Measurements from ENCODE around the gene PTPN1. TPM values are rescaled to one million over a fixed set of nuclear protein-coding genes. Genes with fewer than 3 reads are reported as not detected.
A peak's percentile ranks its signal among the peaks of the same experiment; 100 is the strongest.
"Not testable (repeated sequence)": the region's sequence is repeated elsewhere in the genome, so short reads cannot be mapped to it uniquely, and the experiment has no call there.

The PTPN1 gene
- polyA plus RNA-seq (2012; ENCODE audit: insufficient read depth, insufficient read length), result 30.3 TPM

- peak; percentile 98 for DNase-seq (ENCODE audit: low read depth, low spot score)
- peak within 1 kb of the TSS; percentile 93 for H3K4me3 ChIP-seq (ENCODE audit: low read length)
These were observed at the start of gene PTPN1 for GRCh38 chr20:50509923-50510705. TSS of gene PTPN1 (plus strand) at chr20:50510383. CDS start at chr20:50510528, 145 bp downstream.

- DNase-seq (ENCODE audit: low read depth, low spot score), result peak; percentile 52
- H3K4me3 ChIP-seq (ENCODE audit: low read length), result no peak overlapping the region
These were observed 49.4 kb upstream of the PTPN1 start for GRCh38 chr20:50460608-50461267.

- DNase-seq (ENCODE audit: low read depth, low spot score), result no peak
- no peak overlapping the region for H3K4me3 ChIP-seq (ENCODE audit: low read length)
These were observed 48.0 kb upstream of the PTPN1 start for GRCh38 chr20:50462093-50462690.

GRCh38 chr20:50464026-50464724, 46.0 kb upstream of the PTPN1 start:
- peak overlapping the region; percentile 5; the same call in 1 of the 2 replicates for H3K4me3 ChIP-seq (ENCODE audit: low read length)
- no peak for DNase-seq (ENCODE audit: low read depth, low spot score)

- H3K4me3 ChIP-seq (ENCODE audit: low read length), result no peak overlapping the region
These were observed 45.2 kb upstream of the PTPN1 start for GRCh38 chr20:50464725-50465650.

GRCh38 chr20:50467174-50467573, 43.0 kb upstream of the PTPN1 start:
- no peak overlapping the region for H3K4me3 ChIP-seq (ENCODE audit: low read length)
- no peak for DNase-seq (ENCODE audit: low read depth, low spot score)

More at GRCh38 chr20:50464725-50465650, 45.2 kb upstream of the PTPN1 start:
- DNase-seq (ENCODE audit: low read depth, low spot score), result no peak

- peak; percentile 54 for DNase-seq (ENCODE audit: low read depth, low spot score)
- no peak overlapping the region for H3K4me3 ChIP-seq (ENCODE audit: low read length)
These were observed 42.3 kb upstream of the PTPN1 start for GRCh38 chr20:50467718-50468356.

- no peak for DNase-seq (ENCODE audit: low read depth, low spot score)
- no peak overlapping the region for H3K4me3 ChIP-seq (ENCODE audit: low read length)
These were observed 41.8 kb upstream of the PTPN1 start for GRCh38 chr20:50468378-50468798.

GRCh38 chr20:50469176-50469723, 40.9 kb upstream of the PTPN1 start:
- no peak overlapping the region for H3K4me3 ChIP-seq (ENCODE audit: low read length)
- DNase-seq (ENCODE audit: low read depth, low spot score), result no peak

- no peak for DNase-seq (ENCODE audit: low read depth, low spot score)
These were observed 40.4 kb upstream of the PTPN1 start for GRCh38 chr20:50469796-50470195.

GRCh38 chr20:50470264-50470858, 39.8 kb upstream of the PTPN1 start:
- no peak for DNase-seq (ENCODE audit: low read depth, low spot score)
- H3K4me3 ChIP-seq (ENCODE audit: low read length), result no peak overlapping the region

More at GRCh38 chr20:50469796-50470195, 40.4 kb upstream of the PTPN1 start:
- no peak overlapping the region for H3K4me3 ChIP-seq (ENCODE audit: low read length)

- no peak overlapping the region for H3K4me3 ChIP-seq (ENCODE audit: low read length)
These were observed 39.0 kb upstream of the PTPN1 start for GRCh38 chr20:50471231-50471630.

GRCh38 chr20:50472693-50473664, 37.2 kb upstream of the PTPN1 start:
- H3K4me3 ChIP-seq (ENCODE audit: low read length), result no peak overlapping the region
- DNase-seq (ENCODE audit: low read depth, low spot score), result no peak

More at GRCh38 chr20:50471231-50471630, 39.0 kb upstream of the PTPN1 start:
- DNase-seq (ENCODE audit: low read depth, low spot score), result no peak

- H3K4me3 ChIP-seq (ENCODE audit: low read length); DNase-seq (ENCODE audit: low read depth, low spot score): not testable (repeated sequence)
These were observed 35.8 kb upstream of the PTPN1 start for GRCh38 chr20:50474356-50474755.

- no peak for DNase-seq (ENCODE audit: low read depth, low spot score)
- H3K4me3 ChIP-seq (ENCODE audit: low read length), result no peak overlapping the region
These were observed 34.4 kb upstream of the PTPN1 start for GRCh38 chr20:50475681-50476292.
